Suppressor macrophage treated with lipopolysaccharide for 4 hours (primary cell): Measurements from ENCODE around the gene BUD13.
"Not testable (repeated sequence)": the region's sequence is repeated elsewhere in the genome, so short reads cannot be mapped to it uniquely, and the experiment has no call there.

ENCODE experiments used
- DNase-seq: peaks from one replicate; pipeline ENCODE4 v3.0.0-alpha.2; 2020

The BUD13 gene

DNA sequence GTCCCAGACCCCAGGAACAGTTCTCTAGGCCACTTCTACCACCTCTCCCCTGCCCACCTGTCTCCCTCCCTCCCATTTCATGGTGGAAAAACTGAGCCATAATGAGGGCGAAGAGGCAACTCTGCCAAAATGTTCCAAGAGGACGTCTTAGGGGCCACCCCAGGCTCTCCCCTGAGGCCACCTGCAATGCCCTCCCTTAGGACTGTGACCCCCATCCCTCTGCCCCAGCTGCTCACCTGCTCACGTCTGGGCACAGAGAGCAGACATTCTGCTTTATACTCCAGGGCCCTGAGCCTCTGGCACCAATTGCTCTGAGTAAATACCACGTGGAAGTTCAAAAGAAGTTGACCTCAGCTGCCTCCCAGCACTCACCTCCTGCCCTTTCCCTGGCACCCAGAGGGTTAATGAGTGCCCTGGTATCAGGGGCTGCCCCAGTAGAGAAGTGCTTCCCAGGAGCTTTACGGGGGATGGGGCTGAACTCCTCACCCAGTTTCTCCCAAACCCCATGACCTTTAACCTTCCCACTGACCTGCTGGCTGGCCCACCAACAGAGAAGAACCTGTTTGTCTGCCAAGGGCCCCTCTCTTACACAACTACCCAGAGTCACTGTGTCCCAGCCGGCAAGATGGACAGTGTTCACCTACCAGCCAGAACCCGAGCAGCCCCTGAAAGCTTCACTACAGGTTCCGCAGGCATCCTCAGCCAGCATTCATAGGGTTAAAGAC lies 19.5 kb upstream of the BUD13 start:
- DNase-seq, result no peak

DNA sequence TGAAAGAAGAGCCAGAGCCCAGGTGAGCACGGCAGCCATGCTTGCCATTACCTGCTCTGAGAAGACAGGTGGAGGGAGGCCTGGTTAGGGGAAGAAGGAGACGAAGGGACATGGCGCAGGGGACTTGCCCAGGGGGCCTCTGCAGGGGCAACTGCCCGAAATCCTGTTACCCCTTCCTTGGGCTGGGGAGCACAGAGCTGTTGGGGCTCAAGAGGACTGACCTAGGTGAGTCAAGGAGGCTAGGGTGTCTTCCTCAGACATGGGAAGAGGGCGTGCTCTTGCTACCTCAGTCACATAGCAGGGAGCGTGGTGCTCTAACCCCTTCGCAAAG lies 19.0 kb upstream of the BUD13 start, which contains the start of gene APOA5:
TSS of gene APOA5 (minus strand) at position 67 of the 331 bp plus-strand sequence. CDS start at position 48, 19 bp downstream.
- no peak for DNase-seq

DNA sequence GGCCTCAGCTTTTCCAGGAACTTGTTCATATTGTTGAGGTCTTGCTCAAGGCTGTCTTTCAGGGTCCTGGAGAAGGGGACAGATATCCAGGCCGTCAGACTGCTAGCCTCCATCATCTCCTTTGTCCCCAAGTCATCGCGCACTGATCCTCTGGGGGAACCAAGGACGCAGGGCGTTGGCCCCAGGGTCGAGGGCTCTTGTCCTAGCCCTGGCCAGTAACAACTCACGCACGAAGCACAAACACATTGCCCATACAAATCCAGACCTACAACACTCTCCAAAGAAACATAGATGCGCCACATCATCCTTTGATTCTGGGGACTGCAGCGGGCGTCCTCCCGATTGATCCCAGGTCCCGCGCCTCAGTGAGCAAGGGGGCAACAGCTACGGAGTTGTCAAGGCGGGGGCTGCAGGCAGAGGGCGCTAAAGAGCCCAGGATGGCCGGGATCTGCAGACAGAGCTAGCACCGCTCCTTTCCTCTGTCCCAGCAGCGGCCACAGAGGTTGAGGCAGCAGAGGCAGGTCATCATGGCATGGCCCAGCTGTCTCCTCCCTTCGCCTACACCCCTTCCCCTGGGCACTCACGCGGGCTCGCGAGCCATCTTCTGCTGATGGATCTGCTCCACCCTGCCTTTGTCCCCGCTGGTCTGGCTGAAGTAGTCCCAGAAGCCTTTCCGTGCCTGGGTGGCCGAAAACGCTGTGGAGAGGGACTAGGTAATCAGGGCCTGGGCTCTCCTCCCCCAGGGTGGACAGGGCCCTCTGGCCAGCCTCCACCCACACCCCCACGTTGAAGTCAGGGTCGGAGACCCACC lies 18.4 kb upstream of the BUD13 start:
- DNase-seq, result peak; percentile 79

DNA sequence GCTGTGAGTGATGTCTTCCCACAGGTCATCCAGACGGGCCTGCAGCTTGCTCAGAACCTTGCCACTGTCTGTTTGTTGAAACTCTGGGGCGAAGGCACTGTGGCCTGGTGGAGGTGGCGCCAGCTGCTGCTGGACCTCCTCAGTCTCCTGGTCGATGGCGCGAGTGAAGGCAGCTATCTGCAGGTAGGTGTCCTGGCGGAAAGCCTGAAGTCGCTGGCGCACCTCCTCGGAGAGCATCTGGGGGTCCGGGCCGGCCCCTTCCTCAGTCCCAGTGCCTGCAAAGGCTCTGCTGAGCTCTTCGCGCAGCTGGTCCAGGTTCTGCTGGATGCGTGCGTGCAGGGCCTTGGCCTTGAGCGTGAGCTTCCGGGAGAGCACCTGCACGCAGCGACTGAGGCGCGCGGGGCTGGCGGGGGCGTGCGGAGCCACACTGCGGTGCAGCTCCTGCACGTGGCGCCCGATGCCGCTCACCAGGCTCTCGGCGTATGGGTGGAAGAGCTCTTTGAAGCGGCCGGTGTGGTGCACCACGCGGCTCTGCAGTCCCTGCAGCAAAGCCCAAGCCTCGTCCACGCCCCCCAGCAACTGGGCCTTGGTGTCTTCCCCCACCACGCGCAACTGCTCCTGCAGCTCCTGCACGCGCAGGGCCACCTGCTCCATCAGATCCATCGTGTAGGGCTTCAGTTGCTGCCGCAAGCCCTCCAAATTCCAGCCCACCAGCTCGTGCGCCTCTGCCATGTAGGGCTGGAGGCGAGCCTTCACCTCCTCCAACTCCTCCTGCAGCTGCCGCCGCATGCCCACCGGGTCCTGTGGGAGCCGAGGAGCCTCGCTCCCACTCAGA lies 17.6 kb upstream of the BUD13 start:
- no peak for DNase-seq

DNA sequence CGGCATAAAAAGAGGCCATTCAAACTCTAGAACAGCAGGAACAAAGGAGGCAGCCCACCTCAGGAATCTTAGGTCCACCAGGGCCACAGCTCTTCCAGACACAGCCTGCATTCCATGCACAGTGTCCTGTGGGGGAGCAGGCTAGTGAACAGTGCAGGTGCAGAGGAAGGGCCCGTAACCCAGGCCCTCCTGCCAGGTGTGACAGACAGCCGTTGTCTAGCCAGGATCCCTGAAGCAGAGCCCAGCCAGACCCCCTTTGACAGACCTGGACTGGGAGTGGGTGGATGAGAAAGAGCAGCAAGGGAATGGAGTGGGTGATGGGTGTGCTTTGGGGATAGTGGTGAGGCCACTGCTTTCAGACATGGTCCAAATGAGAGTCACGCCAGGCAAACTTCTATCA lies 16.2 kb upstream of the BUD13 start:
- DNase-seq, result no peak

DNA sequence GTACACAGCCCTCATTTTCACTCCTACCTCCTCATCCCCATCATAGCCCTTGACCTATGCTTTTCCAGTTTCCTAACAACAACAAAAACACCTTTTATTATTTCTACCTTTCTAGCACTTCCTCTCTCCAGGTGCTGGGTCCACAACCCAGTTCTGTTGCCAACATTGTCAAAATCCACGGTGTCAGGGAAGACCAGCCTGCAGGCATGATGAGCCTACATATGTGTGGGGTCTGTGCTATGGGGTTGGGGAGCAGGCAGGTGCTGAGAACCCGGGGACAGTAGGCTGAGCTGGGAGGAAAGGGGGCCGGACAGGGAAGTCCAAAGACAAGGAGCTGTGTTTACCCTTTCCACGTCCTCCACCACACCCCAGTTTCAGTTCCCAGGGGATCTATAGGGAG lies 15.7 kb upstream of the BUD13 start:
- DNase-seq, result no peak

DNA sequence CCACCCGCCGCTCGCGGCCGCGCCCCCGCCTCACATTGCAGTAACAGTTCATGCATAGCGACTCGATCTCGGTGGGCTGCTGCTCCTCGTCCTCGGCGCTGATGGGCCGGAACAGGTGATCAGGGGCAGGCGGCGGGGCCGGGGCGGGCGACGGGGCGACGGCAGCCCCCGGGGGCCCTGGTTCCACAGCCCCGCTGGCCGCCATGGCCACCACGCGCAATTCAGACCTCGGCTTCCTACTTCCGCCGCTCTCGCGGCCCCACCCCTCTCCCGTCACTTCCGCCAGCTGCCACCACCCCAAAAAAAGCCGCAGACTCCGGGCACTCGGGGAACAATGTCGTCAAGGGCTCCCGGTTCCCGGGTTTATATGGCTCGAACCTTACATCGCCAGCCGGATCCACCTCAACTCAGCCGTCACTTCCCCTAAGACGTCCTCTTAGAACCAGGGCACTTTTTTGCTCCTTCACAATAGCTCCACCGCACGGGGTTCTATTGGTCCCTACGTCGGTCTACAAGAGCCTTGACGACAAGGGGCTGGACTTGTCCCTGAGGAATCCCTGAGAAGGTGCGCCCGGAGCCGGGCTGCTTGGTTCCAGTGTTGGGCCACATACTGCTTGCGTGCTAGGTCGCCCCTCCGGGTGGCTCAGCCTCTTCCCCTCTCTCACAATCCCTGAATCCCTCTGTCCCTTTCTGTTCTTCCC lies 15.1 kb upstream of the BUD13 start, which contains the start of gene ZPR1:
TSS of gene ZPR1 (minus strand) at position 238 of the 701 bp plus-strand sequence. CDS start at position 205, 33 bp downstream.
- peak; percentile 82 for DNase-seq

DNA sequence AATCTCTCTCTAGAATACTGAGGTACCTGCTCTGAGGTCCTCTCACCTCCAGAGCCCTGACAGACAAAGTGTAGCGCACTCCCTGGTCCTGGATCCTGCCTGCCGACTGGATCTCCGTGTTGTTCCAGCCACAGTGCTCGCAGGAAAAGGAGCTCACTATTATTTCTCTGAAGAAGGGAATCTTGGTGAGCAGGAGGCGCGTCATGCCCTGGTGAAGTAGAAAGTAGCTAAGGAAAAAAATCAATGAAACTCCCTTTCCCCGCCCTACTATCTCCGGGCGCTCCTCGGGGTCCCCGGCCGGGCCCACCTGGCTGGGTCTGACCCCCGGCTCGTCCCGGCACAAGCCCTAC lies 14.6 kb upstream of the BUD13 start:
- DNase-seq, result no peak

DNA sequence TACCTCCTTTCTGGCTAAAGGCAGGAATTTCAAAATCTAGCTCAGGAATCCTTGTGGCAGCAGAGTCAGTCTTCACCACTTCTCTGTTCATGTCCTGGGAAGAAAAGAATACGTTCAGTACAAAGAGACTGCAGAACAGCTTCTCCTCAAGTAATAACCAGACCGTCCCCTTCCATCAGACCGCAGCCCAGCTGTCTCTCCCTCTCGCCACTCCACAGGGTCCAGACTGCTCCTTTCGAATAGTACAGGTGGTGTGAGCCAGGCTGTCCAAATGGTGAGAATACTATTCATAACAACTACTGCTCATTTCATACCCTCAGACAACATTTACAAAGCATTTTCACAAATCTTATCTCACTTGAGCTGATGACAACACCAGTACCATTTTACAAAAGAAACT lies 14.2 kb upstream of the BUD13 start:
- no peak for DNase-seq

DNA sequence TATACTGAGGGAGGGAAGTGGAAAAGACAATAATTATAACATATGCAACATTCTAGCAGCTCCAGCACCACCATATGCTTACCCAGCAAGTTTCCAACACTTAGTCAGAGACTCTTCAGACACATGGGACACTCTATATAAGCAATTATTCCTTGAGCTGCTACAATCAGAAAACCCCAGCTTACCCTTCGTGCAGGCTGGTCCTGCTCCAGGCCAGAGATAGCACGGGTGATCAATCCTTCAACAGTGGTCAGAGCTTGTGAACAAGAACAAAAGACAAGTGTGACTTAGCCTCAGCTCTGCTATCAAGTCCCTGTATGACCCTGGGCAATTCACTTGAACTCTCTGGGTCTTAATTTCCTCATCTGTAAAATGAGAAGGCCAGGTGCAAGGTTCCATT lies 13.5 kb upstream of the BUD13 start:
- DNase-seq, result no peak

DNA sequence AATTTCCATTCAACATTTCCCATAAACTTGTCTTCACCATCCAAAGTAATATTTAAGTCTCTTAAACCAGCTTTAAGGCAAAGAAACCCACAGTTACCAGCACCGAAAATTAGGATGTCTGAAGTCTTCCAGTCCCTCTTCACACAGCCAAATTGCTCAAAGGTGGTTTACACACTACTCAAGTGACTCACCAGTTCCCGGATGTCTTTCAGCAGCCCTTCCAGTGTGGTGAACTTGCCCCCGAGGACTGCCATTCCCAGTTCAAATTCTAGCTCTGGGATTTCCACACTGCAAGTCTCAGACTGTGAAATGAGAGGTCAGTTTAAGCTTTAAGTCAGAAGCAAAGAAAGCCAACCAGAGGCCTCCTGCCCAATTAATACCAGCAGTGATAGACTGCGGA lies 9.9 kb upstream of the BUD13 start:
- no peak for DNase-seq

DNA sequence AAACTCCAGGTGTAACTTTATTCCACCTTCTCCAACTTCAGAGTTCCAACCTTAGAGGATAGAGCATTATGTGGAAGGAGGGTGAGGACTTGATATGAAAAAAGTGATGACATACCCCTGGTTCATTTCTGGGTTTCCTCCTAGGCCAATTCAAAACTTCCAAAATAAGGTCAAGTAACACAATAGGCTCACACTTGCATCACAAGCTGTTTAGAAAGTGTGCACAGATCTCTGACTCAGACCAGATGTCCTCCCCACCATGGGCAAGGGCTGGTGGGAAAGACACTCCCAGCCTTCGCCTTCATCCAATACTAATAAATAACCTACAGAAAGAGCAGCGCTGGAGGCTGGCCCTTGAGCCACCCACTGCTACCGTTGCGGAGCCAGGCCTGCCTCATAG lies 5.8 kb upstream of the BUD13 start:
- no peak for DNase-seq

DNA sequence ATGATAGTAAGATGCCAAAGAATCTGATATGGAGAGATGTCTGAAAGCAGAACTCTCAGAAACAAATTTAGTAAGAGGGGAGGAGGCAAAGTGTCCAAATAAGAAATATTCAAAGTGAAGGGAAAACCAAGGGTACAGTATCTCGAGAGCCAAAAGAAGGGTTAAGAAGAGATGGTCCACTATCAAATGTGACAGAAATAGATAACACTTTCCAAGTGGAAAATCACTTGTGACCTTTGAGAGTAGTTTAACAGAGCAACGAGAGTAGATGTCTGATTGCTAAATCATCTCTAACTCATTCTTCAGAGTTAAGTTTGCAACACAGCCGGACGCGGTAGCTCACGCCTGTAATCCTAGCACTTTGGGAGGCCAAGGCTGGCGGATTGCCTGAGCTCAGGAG lies 4.3 kb upstream of the BUD13 start:
- no peak for DNase-seq

DNA sequence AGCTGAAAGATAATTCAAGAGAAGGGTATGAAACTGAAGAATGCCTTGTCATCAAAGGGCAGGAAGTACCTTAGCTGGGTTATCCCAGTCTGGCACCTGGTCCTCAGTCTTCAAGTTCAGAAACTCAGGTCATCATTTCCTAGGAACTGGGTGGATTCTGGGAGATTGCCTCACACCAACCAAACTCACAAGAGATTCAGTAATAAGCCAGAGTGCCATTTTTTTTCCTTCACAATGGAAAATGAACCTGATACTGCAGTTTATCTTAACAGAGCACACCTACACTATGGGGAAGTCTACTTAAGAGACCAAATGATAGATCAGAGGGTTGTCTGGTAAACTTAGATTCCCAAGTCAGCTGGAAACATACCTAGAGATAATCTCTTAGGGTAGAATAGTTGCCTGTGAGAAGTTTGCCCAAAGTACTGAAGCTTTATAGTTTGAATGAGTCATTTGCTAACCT lies 3.8 kb upstream of the BUD13 start:
- DNase-seq, result no peak

DNA sequence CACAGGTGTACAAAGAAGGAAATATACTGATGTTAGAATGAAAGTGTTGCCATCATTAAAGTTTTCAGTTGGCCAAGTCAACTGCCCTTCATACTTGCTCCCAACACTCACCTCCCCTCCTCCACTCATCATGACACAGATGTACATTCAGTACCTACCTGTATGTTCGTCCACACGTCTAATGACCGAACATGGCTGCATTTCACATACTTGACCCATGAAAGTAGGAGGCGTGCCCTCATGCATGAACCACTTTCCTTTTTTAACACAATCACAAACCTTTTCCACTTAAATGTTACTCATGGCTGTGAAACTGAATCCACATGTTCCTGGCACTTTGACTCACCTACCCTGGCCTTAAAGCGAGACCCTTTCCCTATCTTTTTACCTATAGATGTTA lies 3.2 kb upstream of the BUD13 start:
- DNase-seq, result no peak

DNA sequence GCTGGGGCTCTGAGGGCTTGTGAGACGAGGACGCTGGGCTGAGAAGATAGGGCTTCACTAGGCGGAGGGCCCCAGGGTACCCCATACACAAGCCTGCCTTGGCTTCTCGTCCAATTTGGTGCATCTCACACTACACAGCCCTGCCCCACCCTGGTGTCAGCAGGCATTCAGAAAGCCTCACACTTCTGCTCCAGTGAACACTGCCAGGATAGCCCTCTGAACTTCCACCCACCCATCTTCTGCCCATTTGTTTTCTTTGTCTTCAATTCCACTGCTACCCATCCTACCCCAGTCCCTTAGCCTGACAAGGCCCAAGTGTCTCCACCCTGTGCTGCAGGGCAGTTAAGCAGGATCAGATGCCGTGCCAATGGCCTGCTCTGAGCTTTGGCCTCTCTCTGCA lies 1.9 kb upstream of the BUD13 start:
- DNase-seq, result no peak

DNA sequence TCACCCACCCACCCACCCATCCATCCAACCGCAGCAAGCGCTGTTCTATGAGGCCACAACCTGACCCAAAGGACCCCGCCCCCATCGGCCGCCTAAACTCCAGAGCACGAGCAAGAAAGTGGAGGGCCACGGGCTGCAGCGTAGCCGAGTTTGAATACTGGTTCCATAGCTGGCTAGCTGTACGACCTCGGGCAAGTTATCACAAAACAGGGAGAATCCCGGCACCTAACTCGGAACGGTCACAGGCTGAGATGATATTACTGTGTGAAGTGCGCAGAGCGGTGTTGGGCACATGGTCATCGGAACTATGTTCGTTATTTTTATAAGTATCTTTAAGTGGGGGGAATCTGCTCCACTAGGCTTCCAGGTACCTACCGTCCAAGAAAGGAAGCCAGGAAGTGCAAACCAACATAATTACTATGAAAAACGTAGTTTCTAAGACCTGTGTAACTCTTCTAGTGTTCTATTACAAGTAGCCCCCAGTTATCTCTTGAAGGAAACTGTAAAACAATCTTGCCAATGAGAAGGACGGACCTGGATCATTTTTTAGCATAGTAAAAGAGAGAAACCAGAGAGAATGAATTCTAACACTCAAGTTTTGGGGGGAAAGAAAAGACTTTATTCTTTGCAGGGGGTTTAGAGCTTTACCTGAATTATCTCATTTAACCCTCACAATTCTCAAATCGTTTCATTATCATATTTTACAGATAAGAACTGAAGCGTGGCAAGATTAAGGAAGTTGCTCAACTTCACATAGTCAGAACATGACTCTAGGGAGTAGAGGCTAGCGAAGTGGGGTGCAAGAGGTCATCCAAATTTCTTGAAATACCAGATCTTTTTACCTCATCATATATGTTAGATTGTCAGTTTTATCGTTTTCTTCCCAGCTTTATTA lies 663 bp upstream of the BUD13 start:
- DNase-seq, result peak; percentile 68

DNA sequence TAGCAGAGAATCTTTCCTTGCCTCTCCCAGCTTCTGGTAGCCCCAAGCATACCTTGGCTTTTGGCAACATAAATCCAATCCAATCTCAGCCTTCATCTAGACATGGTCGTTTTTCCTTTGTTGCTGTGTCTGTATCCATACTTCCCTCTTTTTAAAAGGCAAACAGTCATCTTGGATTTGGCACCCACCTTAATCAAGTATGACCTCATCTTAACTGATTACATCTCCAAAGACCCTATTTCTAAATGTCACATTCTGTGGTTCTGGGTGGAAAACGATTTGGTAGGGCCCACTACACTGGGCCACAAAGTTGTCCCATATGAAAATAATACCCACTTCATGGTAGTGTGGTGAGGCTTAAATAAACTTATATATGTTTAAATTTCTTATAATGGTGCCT lies 852 bp downstream of the BUD13 start:
- DNase-seq, result no peak

DNA sequence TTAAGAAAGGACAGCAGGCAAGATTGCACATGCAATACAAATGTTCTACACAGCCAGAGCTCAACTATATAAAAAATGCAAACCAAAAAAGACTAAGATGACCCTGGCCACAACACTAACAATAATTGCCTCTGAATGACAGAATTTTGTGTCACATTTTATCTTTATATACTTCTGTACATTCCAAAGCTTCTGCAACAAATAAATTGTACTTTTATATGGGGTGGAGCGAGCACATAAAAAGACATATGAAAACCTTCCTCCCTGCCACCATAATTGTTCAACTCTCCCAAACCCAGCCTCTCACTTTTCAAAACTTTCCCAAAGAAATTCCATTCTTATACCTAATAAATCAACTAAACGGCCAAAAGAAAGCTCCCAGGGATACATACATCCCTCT lies 10.7 kb downstream of the BUD13 start:
- DNase-seq, result no peak

DNA sequence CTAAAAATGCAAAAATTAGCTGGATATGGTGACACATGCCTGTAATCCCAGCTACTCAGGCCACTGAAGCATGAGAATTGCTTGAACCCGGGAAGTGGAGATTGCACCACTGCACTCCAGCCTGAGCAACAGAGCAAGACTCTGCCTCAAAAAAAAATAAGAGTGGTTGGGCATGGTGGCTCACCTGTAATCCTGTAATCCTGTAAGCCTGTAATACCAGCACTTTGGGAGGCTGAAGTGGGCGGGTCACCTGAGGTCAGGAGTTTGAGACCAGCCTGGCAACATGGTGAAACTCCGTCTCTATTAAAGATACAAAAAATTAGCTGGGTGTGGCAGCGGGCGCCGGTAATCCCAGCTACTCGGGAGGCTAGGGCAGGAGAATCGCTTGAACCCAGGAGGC lies 16.7 kb downstream of the BUD13 start:
- DNase-seq, result not testable (repeated sequence)

DNA sequence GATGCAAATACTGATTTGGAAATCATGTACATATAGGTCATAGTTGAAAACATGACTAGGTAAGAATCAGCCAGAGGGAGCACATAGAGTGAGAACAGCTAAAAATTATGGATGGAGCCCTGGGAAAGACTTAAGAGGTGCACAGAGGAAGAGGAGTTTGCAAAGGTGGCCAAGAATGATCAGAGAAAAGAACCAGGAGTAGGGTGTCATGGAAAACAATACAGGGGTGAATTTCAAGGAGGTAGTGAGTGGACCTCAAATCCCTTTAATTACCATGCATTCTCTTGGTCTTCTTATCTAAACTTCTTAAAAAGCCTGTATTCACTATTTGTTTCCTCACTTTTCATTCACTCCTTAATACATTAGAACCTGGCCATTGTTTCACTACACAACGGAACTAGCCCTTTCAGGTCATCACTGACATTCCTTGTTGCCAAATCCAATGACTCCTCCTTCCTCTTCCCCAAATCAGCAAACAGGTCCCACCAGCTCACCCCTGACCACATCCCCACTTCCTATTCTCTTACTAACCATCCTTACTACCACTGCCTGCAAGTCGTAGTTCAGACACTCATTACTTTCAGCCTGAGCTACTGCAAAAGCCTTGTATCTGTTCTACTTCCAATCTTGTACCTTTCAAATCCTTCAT lies 22.6 kb downstream of the BUD13 start:
- DNase-seq, result peak; percentile 29
